OCI-LY7 (cell line): ENCODE results near the gene GREM1. TPM values are rescaled to one million over a fixed set of nuclear protein-coding genes. Genes with fewer than 3 reads are reported as not detected.

ENCODE experiments used
- Bru-seq: library from RNA; stranded (reverse); fragments of 400-500 nt; gene quantifications from one replicate; lab custom pipeline; 2021; lab: Mats Ljungman, UMichigan
- BruChase-seq, 2 experiments: library from RNA; stranded (reverse); fragments of 400-500 nt; gene quantifications; one replicate each; lab custom pipeline; 2021; lab: Mats Ljungman, UMichigan
- BruUV-seq: library from RNA; stranded (reverse); fragments of 400-500 nt; replicated peaks from 2 replicates; lab custom pipeline; 2021; lab: Mats Ljungman, UMichigan
- CTCF ChIA-PET: fragments of 300-600 bp; sonication (Branson Sonifier 250); formaldehyde crosslinking; loops from one replicate; lab custom pipeline; 2022; ENCODE audit warnings: antibody characterized with exemption; ENCODE audit not compliant: unreplicated experiment; lab: Charles Lee
- POLR2A ChIA-PET: fragments of 300-600 bp; sonication (Branson Sonifier 250); formaldehyde crosslinking; loops from one replicate; lab custom pipeline; 2022; ENCODE audit warnings: antibody characterized with exemption; lab: Charles Lee
- DNase-seq: peaks from one replicate; pipeline ENCODE4 v3.0.0-alpha.2; 2015; ENCODE audit warnings: low spot score
- H2AFZ ChIP-seq: fragments of 200-600 bp; sonication (generic), shearing (Covaris generic); 2 replicates; pipeline ENCODE4 v1.6.1; 2014; ENCODE audit warnings: mild to moderate bottlenecking, antibody characterized with exemption, low read length, moderate library complexity
- H3K27ac ChIP-seq: fragments of 200-600 bp; sonication (generic); 2 replicates; pipeline ENCODE4 v1.5.1; 2014; ENCODE audit warnings: mixed run types, low read depth, mild to moderate bottlenecking, moderate library complexity, low read length, inconsistent platforms; ENCODE audit not compliant: poor library complexity, severe bottlenecking
- H3K36me3 ChIP-seq: fragments of 200-600 bp; sonication (generic); 2 replicates; pipeline ENCODE4 v1.6.1; 2014; ENCODE audit warnings: mild to moderate bottlenecking, antibody characterized with exemption, low read length, moderate library complexity, mixed read lengths; ENCODE audit not compliant: insufficient read depth
- H3K4me1 ChIP-seq: fragments of 200-600 bp; sonication (generic); 2 replicates; pipeline ENCODE4 v1.5.1; 2014; ENCODE audit warnings: mild to moderate bottlenecking, low read length; ENCODE audit not compliant: insufficient read depth, poor library complexity, severe bottlenecking
- H3K4me2 ChIP-seq: fragments of 200-600 bp; sonication (generic); 2 replicates; pipeline ENCODE4 v1.6.1; 2014; ENCODE audit warnings: mild to moderate bottlenecking, low read length
- H3K4me3 ChIP-seq: fragments of 200-600 bp; sonication (generic); 2 replicates; pipeline ENCODE4 v1.5.1; 2014; ENCODE audit warnings: mild to moderate bottlenecking, low read depth, low read length; ENCODE audit not compliant: poor library complexity, severe bottlenecking
- H3K79me2 ChIP-seq: fragments of 200-600 bp; sonication (generic); 2 replicates; pipeline ENCODE4 v1.6.1; 2016; ENCODE audit warnings: low read depth, mild to moderate bottlenecking, low read length, moderate library complexity, mixed read lengths; ENCODE audit not compliant: insufficient read depth
- H3K9me2 ChIP-seq: fragments of 200-600 bp; sonication (generic); 2 replicates; pipeline ENCODE4 v1.6.1; 2016; ENCODE audit warnings: mild to moderate bottlenecking, low read length, mixed read lengths; ENCODE audit not compliant: insufficient read depth
- H3K9me3 ChIP-seq: fragments of 200-600 bp; sonication (generic); 2 replicates; pipeline ENCODE4 v1.6.1; 2014; ENCODE audit warnings: mild to moderate bottlenecking, mixed run types, low read length, mixed read lengths
- H4K20me1 ChIP-seq: fragments of 200-600 bp; sonication (generic); 2 replicates; pipeline ENCODE4 v1.6.1; 2014; ENCODE audit warnings: mild to moderate bottlenecking, antibody characterized with exemption, low read length, moderate library complexity, mixed read lengths; ENCODE audit not compliant: insufficient read depth
- CTCF ChIP-seq: fragments of 200-600 bp; sonication (generic); conservative IDR thresholded peaks from 2 replicates; pipeline ENCODE4 v1.5.1; 2014; ENCODE audit warnings: mild to moderate bottlenecking, antibody characterized with exemption, low read length, moderate library complexity, mixed read lengths
- EZH2phosphoT487 ChIP-seq: fragments of 200-600 bp; sonication (generic); IDR thresholded peaks from 2 replicates; pipeline ENCODE4 v1.6.1; 2018; ENCODE audit warnings: low read depth, borderline replicate concordance, mild to moderate bottlenecking, mixed run types, antibody characterized with exemption, low read length, moderate library complexity, mixed read lengths
- intact Hi-C: fragments of 100-400 bp; cut with micrococcal nuclease; formaldehyde crosslinking; loops from one replicate; pipeline ENCODE4 v1.10.0; 2022; ENCODE audit not compliant: unreplicated experiment
- long read RNA-seq: library from polyadenylated mRNA; stranded (forward); transcript quantifications from one replicate; pipeline ENCODE4 v2.0.0, GENCODE V29; 2022
- total RNA-seq, 2 experiments: library from RNA; depleted of rRNA in 1 of 2; stranded (reverse); fragments of >200 nt in 1 of 2; shearing (Covaris generic) in 1 of 2; gene quantifications; 2 replicates each; pipeline ENCODE4 v1.2.3, GENCODE V29; 2014 to 2022

The GREM1 gene
- total RNA-seq (2014; rRNA removed; shearing (Covaris generic)) = not detected in 2 replicates
- not detected in 2 replicates for total RNA-seq (2022)
- Bru-seq, nascent RNA = not detected
- not detected for BruChase-seq, experiment 1, labeled RNA remaining after a 6-hour chase
- percentile 8 among the genes with signal in this experiment for BruChase-seq, experiment 2, labeled RNA remaining after a 2-hour chase
- long read RNA-seq = 0 reads

DNA sequence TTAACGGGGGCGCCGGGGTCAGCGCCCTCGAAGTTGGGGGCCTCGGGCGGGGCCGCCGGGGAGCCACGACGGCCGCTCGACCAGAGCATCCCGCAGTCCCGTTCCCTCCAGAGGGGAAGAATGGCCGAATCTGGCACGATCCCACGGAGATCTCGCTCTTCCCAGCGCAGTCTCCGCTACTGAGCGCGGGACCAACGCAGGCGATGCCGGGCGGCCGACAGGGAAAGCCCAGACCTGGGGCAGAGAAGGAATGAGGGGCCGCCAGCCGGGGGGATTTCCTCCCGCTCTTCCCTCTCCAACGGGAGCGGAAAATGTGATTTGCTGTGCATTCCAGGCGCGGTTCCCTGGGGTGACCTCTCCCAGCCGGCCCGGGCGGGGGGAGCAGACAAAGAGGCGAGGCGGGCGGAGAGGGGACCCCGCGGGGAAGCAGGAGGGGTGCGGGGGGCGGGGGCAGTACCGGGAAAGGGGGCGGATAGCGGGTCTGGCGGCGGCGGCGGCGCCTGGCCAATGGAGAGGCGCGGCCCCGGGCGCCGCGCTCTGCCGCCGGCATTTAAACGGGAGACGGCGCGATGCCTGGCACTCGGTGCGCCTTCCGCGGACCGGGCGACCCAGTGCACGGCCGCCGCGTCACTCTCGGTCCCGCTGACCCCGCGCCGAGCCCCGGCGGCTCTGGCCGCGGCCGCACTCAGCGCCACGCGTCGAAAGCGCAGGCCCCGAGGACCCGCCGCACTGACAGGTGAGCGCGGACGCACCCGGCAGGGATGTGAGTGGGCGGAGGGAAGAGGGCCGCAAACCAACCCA lies at the start of gene GREM1:
Gene GREM1, plus strand, starts transcription at position 579 of the 801 bp plus-strand sequence. CDS start 12,687 bp downstream, outside the sequence.
- ChIA-PET CTCF (no interaction called here), POLR2A (interaction anchor here (0.8 kb wide), 1 partner anchor 12 kb away, joined by 4 read pairs; no protein-coding TSS in a partner anchor)
- peak within 1 kb of the TSS; percentile 18; the same call in 1 of the 2 replicates for H2AFZ ChIP-seq
- no TSS peak for BruUV-seq
- no peak within 1 kb of the TSS for H3K4me2 ChIP-seq
- no peaks in the 10 kb centered on the region for H4K20me1 ChIP-seq
- H3K9me2 ChIP-seq = no peaks in the 10 kb centered on the region
- no peaks in the 10 kb centered on the region for H3K9me3 ChIP-seq
- no peak for TF ChIP-seq EZH2phosphoT487
- TF ChIP-seq CTCF = no peak
- H3K4me3 ChIP-seq = no peak within 1 kb of the TSS
- intact Hi-C loops = no loop called here
- no peak for DNase-seq
- no peaks in the 10 kb centered on the region for H3K36me3 ChIP-seq
- H3K4me1 ChIP-seq = no peaks in the 10 kb centered on the region
- no peaks in the 10 kb centered on the region for H3K79me2 ChIP-seq
- no peak within 1 kb of the TSS for H3K27ac ChIP-seq

- Histone ChIP-seq H4K20me1 (no peaks in the 10 kb centered on the region), H3K9me2 (no peaks in the 10 kb centered on the region), H2AFZ (no peak overlapping the region), H3K36me3 (peaks cover 36% of the 10 kb centered on the region; the same call in 1 of the 2 replicates), H3K27ac (no peak overlapping the region), H3K9me3 (no peaks in the 10 kb centered on the region), H3K4me3 (no peak overlapping the region), H3K4me2 (no peak overlapping the region), H3K79me2 (no peaks in the 10 kb centered on the region), H3K4me1 (no peaks in the 10 kb centered on the region)
- BruUV-seq = no TSS peak
- no peak for DNase-seq
- intact Hi-C loops = no loop called here
- POLR2A ChIA-PET = no interaction called here
- CTCF ChIA-PET = no interaction called here
- TF ChIP-seq CTCF (no peak), EZH2phosphoT487 (no peak)
Observed at GRCh38 chr15:32668942-32669341, 48.9 kb upstream of the GREM1 start.
